ENCODE data around the gene LRRC25. TPM values are rescaled to one million over a fixed set of nuclear protein-coding genes. Genes with fewer than 3 reads are reported as not detected.
"Not testable (repeated sequence)": the region's sequence is repeated elsewhere in the genome, so short reads cannot be mapped to it uniquely, and the experiment has no call there.

LRRC25 gene
- total and polyA plus RNA-seq, 2 experiments from 2014 or later, result 0.36 TPM; not detected in 1

- Histone ChIP-seq H3K27me3 (no peaks in the 10 kb centered on the region), H4K20me1 (ENCODE audit: insufficient read depth, poor library complexity, severe bottlenecking) (no peaks in the 10 kb centered on the region), H3K9me2 (replicated peaks; ENCODE audit: insufficient read depth) (no peaks in the 10 kb centered on the region), H3K79me2 (peaks cover 18% of the 10 kb centered on the region), H3K4me3 (peak within 1 kb of the TSS; percentile 55), H3K36me3 (replicated peaks; ENCODE audit: insufficient read depth, low read depth) (no peaks in the 10 kb centered on the region), H2AFZ (no peak within 1 kb of the TSS), H3K4me2 (peak within 1 kb of the TSS; percentile 81), H3K4me1 (ENCODE audit: insufficient read depth) (peaks cover 15% of the 10 kb centered on the region), H3K9me3 (ENCODE audit: low read depth) (no peaks in the 10 kb centered on the region), H3K27ac (peak within 1 kb of the TSS; percentile 86)
- 55% methylated on average over 32 of the region's 33 CpGs for WGBS (ENCODE audit: low lambda C conversion rate, missing lambda C conversion rate)
- peak; percentile 59 for TF ChIP-seq CTCF (IDR thresholded peaks at IDR 0.05; ENCODE audit: poor library complexity)
- no peak for TF ChIP-seq EZH2 (IDR thresholded peaks at IDR 0.05; ENCODE audit: borderline replicate concordance)
- peak; percentile 92 for DNase-seq (ENCODE audit: low spot score)
Measured at GRCh38 chr19:18385675-18386542, 11.5 kb downstream of the LRRC25 start, which contains the start of gene GDF15. GDF15 (plus strand) TSS chr19:18386158; CDS start chr19:18386190, 32 bp downstream.

DNA sequence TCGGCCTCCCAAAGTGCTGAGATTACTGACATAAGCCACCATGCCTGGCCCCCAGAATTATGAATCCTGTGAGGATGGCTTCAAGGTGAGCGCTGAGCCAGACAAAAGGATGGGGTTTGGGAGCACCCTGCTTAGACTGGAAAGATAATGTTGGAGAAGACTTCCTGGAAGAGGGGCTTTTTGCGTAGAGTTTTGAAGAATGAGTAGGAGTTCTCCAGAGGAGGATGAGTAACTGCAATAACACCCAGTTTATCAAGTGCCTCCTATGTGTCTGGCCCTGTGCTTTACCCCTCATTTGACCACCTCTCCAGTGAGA is 12.1 kb downstream of the LRRC25 start:
- DNase-seq (ENCODE audit: low spot score), result no peak
- H3K36me3 ChIP-seq (replicated peaks; ENCODE audit: insufficient read depth, low read depth), result no peaks in the 10 kb centered on the region
- WGBS (ENCODE audit: low lambda C conversion rate, missing lambda C conversion rate), result 93% methylated on average over 3 of the region's 3 CpGs
- no peaks in the 10 kb centered on the region for H3K9me3 ChIP-seq (ENCODE audit: low read depth)
- TF ChIP-seq EZH2 (IDR thresholded peaks at IDR 0.05; ENCODE audit: borderline replicate concordance), result no peak
- TF ChIP-seq CTCF (IDR thresholded peaks at IDR 0.05; ENCODE audit: poor library complexity), result no peak
- TF ChIP-seq EZH2phosphoT487 (IDR thresholded peaks at IDR 0.05; ENCODE audit: low read depth, severe bottlenecking, unreplicated experiment), result no peak
- H4K20me1 ChIP-seq (ENCODE audit: insufficient read depth, poor library complexity, severe bottlenecking), result no peaks in the 10 kb centered on the region
- no peak overlapping the region for H3K4me3 ChIP-seq
- no peaks in the 10 kb centered on the region for H3K27me3 ChIP-seq
- H3K79me2 ChIP-seq, result peaks cover 18% of the 10 kb centered on the region
- H3K4me1 ChIP-seq (ENCODE audit: insufficient read depth), result peaks cover 20% of the 10 kb centered on the region
- no peaks in the 10 kb centered on the region for H3K9me2 ChIP-seq (replicated peaks; ENCODE audit: insufficient read depth)
- H3K27ac ChIP-seq, result peak overlapping the region; percentile 86
- no peak overlapping the region for H3K4me2 ChIP-seq
- no peak overlapping the region for H2AFZ ChIP-seq

DNA sequence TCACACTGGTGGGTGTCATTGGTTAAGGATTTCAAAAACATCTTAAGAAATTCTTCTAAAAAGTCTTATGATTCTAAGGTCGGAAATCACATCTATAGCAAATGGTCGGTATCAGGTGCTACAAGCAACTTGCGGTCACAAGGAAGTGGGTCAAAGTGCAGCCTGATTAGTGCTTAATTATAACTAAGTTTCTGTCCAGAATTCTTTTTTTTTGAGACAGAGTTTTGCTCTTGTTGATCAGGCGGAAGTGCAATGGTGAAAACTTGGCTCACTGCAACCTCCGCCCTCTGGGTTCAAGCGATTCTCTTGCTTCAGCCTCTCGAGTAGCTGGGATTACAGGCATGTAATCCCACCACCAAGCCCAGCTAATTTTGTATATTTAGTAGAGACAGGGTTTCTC is 12.6 kb downstream of the LRRC25 start:
- DNase-seq (ENCODE audit: low spot score), result no peak
- 80% methylated on average over 7 of the region's 7 CpGs for WGBS (ENCODE audit: low lambda C conversion rate, missing lambda C conversion rate)

GRCh38 chr19:18383622-18384021 is 13.8 kb downstream of the LRRC25 start:
- Histone ChIP-seq H3K79me2 (peaks cover 18% of the 10 kb centered on the region), H3K4me1 (ENCODE audit: insufficient read depth) (peaks cover 23% of the 10 kb centered on the region)
- not testable (repeated sequence) for H3K27ac ChIP-seq; H4K20me1 ChIP-seq (ENCODE audit: insufficient read depth, poor library complexity, severe bottlenecking); H3K27me3 ChIP-seq; H3K4me2 ChIP-seq; H2AFZ ChIP-seq; H3K4me3 ChIP-seq; H3K9me3 ChIP-seq (ENCODE audit: low read depth); H3K36me3 ChIP-seq (replicated peaks; ENCODE audit: insufficient read depth, low read depth); H3K9me2 ChIP-seq (replicated peaks; ENCODE audit: insufficient read depth); DNase-seq (ENCODE audit: low spot score)
- WGBS (ENCODE audit: low lambda C conversion rate, missing lambda C conversion rate), result 94% methylated on average over 9 of the region's 11 CpGs

More for the DNA sequence above, 12.6 kb downstream of the LRRC25 start:
- no peaks in the 10 kb centered on the region for H3K9me3 ChIP-seq (ENCODE audit: low read depth)
- no peaks in the 10 kb centered on the region for H3K27me3 ChIP-seq
- TF ChIP-seq EZH2 (IDR thresholded peaks at IDR 0.05; ENCODE audit: borderline replicate concordance) (no peak), EZH2phosphoT487 (IDR thresholded peaks at IDR 0.05; ENCODE audit: low read depth, severe bottlenecking, unreplicated experiment) (no peak), CTCF (IDR thresholded peaks at IDR 0.05; ENCODE audit: poor library complexity) (no peak)
- peaks cover 18% of the 10 kb centered on the region for H3K79me2 ChIP-seq
- peak overlapping the region; percentile 86 for H3K27ac ChIP-seq
- H3K4me1 ChIP-seq (ENCODE audit: insufficient read depth), result peaks cover 23% of the 10 kb centered on the region
- no peak overlapping the region for H2AFZ ChIP-seq
- H4K20me1 ChIP-seq (ENCODE audit: insufficient read depth, poor library complexity, severe bottlenecking), result no peaks in the 10 kb centered on the region
- no peaks in the 10 kb centered on the region for H3K36me3 ChIP-seq (replicated peaks; ENCODE audit: insufficient read depth, low read depth)
- H3K4me3 ChIP-seq, result no peak overlapping the region
- no peaks in the 10 kb centered on the region for H3K9me2 ChIP-seq (replicated peaks; ENCODE audit: insufficient read depth)
- H3K4me2 ChIP-seq, result no peak overlapping the region
